Measurements from ENCODE around the gene SIRT6. TPM values are rescaled to one million over a fixed set of nuclear protein-coding genes. Genes with fewer than 3 reads are reported as not detected.

SIRT6 gene
- total and polyA plus RNA-seq, 9 of the 15 experiments (the other 6 are each of a cell fraction or from before 2014, with no cell fraction given), result 1.4 to 41.1 (median 10.2) TPM

DNA sequence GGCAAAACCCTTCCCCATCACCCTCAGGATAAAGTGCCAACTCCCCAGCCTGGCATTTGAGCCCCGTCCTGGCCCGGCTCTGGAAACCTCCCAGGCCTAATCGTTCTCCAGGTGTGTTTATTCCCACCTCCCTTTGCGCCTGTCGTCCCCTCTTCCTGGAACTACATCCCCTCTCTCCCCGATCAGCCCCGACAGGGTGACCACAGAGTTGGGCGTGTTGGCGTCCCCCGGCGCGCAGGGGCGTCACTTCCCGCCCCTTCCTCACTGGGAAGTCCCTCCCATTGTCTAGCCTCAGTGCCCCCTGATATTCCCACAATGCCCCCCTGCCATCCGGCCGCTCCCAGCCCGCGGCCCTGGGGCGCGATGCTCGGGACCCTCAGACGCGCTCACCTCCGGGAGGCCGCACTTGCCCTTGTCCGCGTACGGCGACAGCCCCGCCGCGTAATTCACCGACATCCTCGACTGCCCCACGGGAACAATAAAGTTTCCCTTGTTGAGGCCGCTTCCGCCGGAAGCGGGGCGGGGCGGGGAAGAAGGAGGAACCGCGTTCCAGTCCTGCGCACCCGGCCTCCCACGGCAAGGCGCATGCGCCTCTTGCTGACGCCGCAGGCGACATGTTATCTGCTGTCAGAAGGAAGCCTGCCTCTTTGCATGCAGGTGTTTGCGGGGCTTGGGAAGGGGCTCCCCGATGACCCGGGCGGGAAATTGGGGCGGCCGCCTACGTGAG lies at the start of gene SIRT6, which contains the start of gene ANKRD24 (continued):
- no peak for TF ChIP-seq ZNF318 (IDR thresholded peaks at IDR 0.05; ENCODE audit: borderline replicate concordance in 1 of 2, low read depth in 1 of 2)
- peak; percentile 98 for TF ChIP-seq ETV1 (tag; conservative IDR thresholded peaks at IDR 0.05; ENCODE audit: low read depth)
- peak; percentile 14; the same call in 1 of the 2 replicates for TF ChIP-seq ARID1B (IDR thresholded peaks at IDR 0.05)
- peak in 1 of 2 experiments; percentile 82; a peak in 2 of 4 replicates for TF ChIP-seq ZNF639 (CRISPR knock-in tag; conservative IDR thresholded peaks at IDR 0.05 in 1 of 2, IDR thresholded peaks at IDR 0.05 in 1 of 2)
- TF ChIP-seq CC2D1A (IDR thresholded peaks at IDR 0.05), result no peak
- TF ChIP-seq BHLHE40 (IDR thresholded peaks at IDR 0.05; ENCODE audit: low read length), result 0 out of 2 replicates have a peak, but pooled peaks have one; percentile 8
- TF ChIP-seq KDM1A (IDR thresholded peaks at IDR 0.05), result peak in 1 of 2 experiments; percentile 68; a peak in 1 of 4 replicates
- peak in 1 of 2 experiments; percentile 40; a peak in 1 of 4 replicates for TF ChIP-seq TBL1XR1 (IDR thresholded peaks at IDR 0.05; ENCODE audit: low read length in 2 of 2)
- TF ChIP-seq, protein P1, sequence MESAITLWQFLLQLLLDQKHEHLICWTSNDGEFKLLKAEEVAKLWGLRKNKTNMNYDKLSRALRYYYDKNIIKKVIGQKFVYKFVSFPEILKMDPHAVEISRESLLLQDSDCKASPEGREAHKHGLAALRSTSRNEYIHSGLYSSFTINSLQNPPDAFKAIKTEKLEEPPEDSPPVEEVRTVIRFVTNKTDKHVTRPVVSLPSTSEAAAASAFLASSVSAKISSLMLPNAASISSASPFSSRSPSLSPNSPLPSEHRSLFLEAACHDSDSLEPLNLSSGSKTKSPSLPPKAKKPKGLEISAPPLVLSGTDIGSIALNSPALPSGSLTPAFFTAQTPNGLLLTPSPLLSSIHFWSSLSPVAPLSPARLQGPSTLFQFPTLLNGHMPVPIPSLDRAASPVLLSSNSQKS (CRISPR knock-in tag; IDR thresholded peaks at IDR 0.05), result no peak
- no peak for TF ChIP-seq ZNF785 (CRISPR knock-in tag; IDR thresholded peaks at IDR 0.05)
- TF ChIP-seq LARP7 (IDR thresholded peaks at IDR 0.05), result no peak
- TF ChIP-seq, protein P2, sequence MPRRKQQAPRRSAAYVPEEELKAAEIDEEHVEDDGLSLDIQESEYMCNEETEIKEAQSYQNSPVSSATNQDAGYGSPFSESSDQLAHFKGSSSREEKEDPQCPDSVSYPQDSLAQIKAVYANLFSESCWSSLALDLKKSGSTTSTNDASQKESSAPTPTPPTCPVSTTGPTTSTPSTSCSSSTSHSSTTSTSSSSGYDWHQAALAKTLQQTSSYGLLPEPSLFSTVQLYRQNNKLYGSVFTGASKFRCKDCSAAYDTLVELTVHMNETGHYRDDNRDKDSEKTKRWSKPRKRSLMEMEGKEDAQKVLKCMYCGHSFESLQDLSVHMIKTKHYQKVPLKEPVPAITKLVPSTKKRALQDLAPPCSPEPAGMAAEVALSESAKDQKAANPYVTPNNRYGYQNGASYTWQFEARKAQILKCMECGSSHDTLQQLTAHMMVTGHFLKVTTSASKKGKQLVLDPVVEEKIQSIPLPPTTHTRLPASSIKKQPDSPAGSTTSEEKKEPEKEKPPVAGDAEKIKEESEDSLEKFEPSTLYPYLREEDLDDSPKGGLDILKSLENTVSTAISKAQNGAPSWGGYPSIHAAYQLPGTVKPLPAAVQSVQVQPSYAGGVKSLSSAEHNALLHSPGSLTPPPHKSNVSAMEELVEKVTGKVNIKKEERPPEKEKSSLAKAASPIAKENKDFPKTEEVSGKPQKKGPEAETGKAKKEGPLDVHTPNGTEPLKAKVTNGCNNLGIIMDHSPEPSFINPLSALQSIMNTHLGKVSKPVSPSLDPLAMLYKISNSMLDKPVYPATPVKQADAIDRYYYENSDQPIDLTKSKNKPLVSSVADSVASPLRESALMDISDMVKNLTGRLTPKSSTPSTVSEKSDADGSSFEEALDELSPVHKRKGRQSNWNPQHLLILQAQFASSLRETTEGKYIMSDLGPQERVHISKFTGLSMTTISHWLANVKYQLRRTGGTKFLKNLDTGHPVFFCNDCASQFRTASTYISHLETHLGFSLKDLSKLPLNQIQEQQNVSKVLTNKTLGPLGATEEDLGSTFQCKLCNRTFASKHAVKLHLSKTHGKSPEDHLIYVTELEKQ (CRISPR knock-in tag; IDR thresholded peaks at IDR 0.05), result no peak

All from K562 (cell line).